HG03039 (cell line): ENCODE measurements around the gene PTK6.

Experiments used
- ATAC-seq: cut with Tn5 transposase; IDR thresholded peaks from one replicate; pipeline ENCODE4 v1.9.1; 2021; ENCODE audit warnings: mild to moderate bottlenecking, moderate library complexity; ENCODE audit not compliant: unreplicated experiment

Gene PTK6

GRCh38 chr20:63532449-63532971, 4.7 kb downstream of the PTK6 start:
- no peak for ATAC-seq

GRCh38 chr20:63531686-63532448, 5.3 kb downstream of the PTK6 start:
- ATAC-seq: no peak

GRCh38 chr20:63530788-63531160, 6.4 kb downstream of the PTK6 start:
- no peak for ATAC-seq

GRCh38 chr20:63529861-63530787, 7.1 kb downstream of the PTK6 start:
- no peak for ATAC-seq

GRCh38 chr20:63529180-63529860, 7.9 kb downstream of the PTK6 start:
- ATAC-seq: no peak

GRCh38 chr20:63527184-63527583, 10.0 kb downstream of the PTK6 start:
- ATAC-seq: no peak

- no peak for ATAC-seq
Observed at GRCh38 chr20:63525971-63526370, 11.2 kb downstream of the PTK6 start.

GRCh38 chr20:63525185-63525584, 12.0 kb downstream of the PTK6 start:
- ATAC-seq: no peak

- no peak for ATAC-seq
Observed at GRCh38 chr20:63522981-63523611, 14.1 kb downstream of the PTK6 start.

GRCh38 chr20:63522091-63522868, 14.9 kb downstream of the PTK6 start:
- no peak for ATAC-seq

GRCh38 chr20:63521602-63522001, 15.6 kb downstream of the PTK6 start:
- ATAC-seq: no peak

GRCh38 chr20:63520934-63521601, 16.1 kb downstream of the PTK6 start:
- ATAC-seq: peak; percentile 28

- ATAC-seq: peak; percentile 57
Observed at GRCh38 chr20:63520504-63520933, 16.7 kb downstream of the PTK6 start, which contains the start of gene PPDPF. Gene PPDPF (plus strand): TSS chr20:63520765. CDS start chr20:63521309, 544 bp downstream.

- peak; percentile 29 for ATAC-seq
Observed at GRCh38 chr20:63519668-63520503, 17.3 kb downstream of the PTK6 start.

- ATAC-seq: no peak
Observed at GRCh38 chr20:63518946-63519667, 18.1 kb downstream of the PTK6 start.

- ATAC-seq: no peak
Observed at GRCh38 chr20:63518351-63518861, 18.8 kb downstream of the PTK6 start.
